ENCODE data around the gene OR52W1. TPM values are rescaled to one million over a fixed set of nuclear protein-coding genes. Genes with fewer than 3 reads are reported as not detected.

OR52W1 gene
- total and polyA plus RNA-seq, 10 of the 15 experiments (the other 5 are each of a cell fraction or from before 2014, with no cell fraction given) = not detected

DNA sequence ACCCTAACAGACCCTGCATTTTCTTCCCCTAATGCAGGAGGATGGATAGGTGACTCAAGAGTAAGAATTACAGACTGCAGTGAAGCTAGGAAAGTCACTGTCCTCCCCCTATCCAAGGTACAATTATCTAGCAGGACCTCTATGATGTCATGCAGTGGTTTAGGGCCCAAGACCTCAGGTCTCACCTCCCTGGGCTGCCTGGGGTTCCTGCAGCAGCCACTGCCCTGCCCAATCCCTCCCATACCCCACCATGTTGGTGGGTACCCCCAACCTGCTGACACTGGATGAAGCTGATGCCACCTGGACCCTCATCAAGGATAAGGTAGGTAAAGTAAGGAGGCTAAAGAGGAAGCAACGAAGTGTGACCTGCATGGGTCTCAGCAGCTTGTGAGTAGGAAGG is 6.3 kb downstream of the OR52W1 start, which contains the start of gene C11orf42 (continued):
- TF ChIP-seq, protein P1, sequence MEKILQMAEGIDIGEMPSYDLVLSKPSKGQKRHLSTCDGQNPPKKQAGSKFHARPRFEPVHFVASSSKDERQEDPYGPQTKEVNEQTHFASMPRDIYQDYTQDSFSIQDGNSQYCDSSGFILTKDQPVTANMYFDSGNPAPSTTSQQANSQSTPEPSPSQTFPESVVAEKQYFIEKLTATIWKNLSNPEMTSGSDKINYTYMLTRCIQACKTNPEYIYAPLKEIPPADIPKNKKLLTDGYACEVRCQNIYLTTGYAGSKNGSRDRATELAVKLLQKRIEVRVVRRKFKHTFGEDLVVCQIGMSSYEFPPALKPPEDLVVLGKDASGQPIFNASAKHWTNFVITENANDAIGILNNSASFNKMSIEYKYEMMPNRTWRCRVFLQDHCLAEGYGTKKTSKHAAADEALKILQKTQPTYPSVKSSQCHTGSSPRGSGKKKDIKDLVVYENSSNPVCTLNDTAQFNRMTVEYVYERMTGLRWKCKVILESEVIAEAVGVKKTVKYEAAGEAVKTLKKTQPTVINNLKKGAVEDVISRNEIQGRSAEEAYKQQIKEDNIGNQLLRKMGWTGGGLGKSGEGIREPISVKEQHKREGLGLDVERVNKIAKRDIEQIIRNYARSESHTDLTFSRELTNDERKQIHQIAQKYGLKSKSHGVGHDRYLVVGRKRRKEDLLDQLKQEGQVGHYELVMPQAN (conservative IDR thresholded peaks at IDR 0.05) = no peak
- no peak for TF ChIP-seq IRF4 (IDR thresholded peaks at IDR 0.05; ENCODE audit: low read depth, low read length)
- TF ChIP-seq, protein P2, sequence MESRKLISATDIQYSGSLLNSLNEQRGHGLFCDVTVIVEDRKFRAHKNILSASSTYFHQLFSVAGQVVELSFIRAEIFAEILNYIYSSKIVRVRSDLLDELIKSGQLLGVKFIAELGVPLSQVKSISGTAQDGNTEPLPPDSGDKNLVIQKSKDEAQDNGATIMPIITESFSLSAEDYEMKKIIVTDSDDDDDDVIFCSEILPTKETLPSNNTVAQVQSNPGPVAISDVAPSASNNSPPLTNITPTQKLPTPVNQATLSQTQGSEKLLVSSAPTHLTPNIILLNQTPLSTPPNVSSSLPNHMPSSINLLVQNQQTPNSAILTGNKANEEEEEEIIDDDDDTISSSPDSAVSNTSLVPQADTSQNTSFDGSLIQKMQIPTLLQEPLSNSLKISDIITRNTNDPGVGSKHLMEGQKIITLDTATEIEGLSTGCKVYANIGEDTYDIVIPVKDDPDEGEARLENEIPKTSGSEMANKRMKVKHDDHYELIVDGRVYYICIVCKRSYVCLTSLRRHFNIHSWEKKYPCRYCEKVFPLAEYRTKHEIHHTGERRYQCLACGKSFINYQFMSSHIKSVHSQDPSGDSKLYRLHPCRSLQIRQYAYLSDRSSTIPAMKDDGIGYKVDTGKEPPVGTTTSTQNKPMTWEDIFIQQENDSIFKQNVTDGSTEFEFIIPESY (IDR thresholded peaks at IDR 0.05) = no peak
- TF ChIP-seq, protein P3, sequence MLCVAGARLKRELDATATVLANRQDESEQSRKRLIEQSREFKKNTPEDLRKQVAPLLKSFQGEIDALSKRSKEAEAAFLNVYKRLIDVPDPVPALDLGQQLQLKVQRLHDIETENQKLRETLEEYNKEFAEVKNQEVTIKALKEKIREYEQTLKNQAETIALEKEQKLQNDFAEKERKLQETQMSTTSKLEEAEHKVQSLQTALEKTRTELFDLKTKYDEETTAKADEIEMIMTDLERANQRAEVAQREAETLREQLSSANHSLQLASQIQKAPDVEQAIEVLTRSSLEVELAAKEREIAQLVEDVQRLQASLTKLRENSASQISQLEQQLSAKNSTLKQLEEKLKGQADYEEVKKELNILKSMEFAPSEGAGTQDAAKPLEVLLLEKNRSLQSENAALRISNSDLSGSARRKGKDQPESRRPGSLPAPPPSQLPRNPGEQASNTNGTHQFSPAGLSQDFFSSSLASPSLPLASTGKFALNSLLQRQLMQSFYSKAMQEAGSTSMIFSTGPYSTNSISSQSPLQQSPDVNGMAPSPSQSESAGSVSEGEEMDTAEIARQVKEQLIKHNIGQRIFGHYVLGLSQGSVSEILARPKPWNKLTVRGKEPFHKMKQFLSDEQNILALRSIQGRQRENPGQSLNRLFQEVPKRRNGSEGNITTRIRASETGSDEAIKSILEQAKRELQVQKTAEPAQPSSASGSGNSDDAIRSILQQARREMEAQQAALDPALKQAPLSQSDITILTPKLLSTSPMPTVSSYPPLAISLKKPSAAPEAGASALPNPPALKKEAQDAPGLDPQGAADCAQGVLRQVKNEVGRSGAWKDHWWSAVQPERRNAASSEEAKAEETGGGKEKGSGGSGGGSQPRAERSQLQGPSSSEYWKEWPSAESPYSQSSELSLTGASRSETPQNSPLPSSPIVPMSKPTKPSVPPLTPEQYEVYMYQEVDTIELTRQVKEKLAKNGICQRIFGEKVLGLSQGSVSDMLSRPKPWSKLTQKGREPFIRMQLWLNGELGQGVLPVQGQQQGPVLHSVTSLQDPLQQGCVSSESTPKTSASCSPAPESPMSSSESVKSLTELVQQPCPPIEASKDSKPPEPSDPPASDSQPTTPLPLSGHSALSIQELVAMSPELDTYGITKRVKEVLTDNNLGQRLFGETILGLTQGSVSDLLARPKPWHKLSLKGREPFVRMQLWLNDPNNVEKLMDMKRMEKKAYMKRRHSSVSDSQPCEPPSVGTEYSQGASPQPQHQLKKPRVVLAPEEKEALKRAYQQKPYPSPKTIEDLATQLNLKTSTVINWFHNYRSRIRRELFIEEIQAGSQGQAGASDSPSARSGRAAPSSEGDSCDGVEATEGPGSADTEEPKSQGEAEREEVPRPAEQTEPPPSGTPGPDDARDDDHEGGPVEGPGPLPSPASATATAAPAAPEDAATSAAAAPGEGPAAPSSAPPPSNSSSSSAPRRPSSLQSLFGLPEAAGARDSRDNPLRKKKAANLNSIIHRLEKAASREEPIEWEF (IDR thresholded peaks at IDR 0.05; ENCODE audit: insufficient replicate concordance, low read depth, low read length) = no peak
- no peak for TF ChIP-seq ZNF207 (IDR thresholded peaks at IDR 0.05; ENCODE audit: borderline replicate concordance)
- TF ChIP-seq ETV6 (conservative IDR thresholded peaks at IDR 0.05 in 1 of 2, IDR thresholded peaks at IDR 0.05 in 1 of 2; ENCODE audit: borderline replicate concordance in 1 of 2, low read depth in 1 of 2) = no peak
- TF ChIP-seq CREB1 (IDR thresholded peaks at IDR 0.05; ENCODE audit: low read depth) = no peak
- TF ChIP-seq CHD1 (IDR thresholded peaks at IDR 0.05; ENCODE audit: low read depth, low read length) = no peak

All from GM12878 (cell line).